Left ventricle myocardium superior (tissue), 1 donor: ENCODE data around the gene TRANK1. TPM values are rescaled to one million over a fixed set of nuclear protein-coding genes. Genes with fewer than 3 reads are reported as not detected.

Experiments
- ATAC-seq: fragments of 200-7000 bp; cut with Tn5 transposase; one replicate; pipeline ENCODE4 v1.9.1; 2020; ENCODE audit warnings: mild to moderate bottlenecking, moderate library complexity
- DNase-seq: peaks from one replicate; pipeline ENCODE4 v3.0.0-alpha.2; 2020
- intact Hi-C: fragments of 100-400 bp; cut with micrococcal nuclease; formaldehyde crosslinking; loops from one replicate; pipeline ENCODE4 v1.11.0; 2022
- total RNA-seq: library from RNA; stranded (reverse); fragmentation: NEBNext Ultra II Directional; extraction: Animal tissue kit (Norgen Biotek cat#: 25700); gene quantifications from one replicate; pipeline ENCODE4 v1.2.1, GENCODE V29; 2021
- donor health status: DM: no; HTN: yes; CAD: no; lungs with severe emphysema.

Gene TRANK1
- total RNA-seq, 1 donor from 2014 or later: 6.6 TPM

DNA sequence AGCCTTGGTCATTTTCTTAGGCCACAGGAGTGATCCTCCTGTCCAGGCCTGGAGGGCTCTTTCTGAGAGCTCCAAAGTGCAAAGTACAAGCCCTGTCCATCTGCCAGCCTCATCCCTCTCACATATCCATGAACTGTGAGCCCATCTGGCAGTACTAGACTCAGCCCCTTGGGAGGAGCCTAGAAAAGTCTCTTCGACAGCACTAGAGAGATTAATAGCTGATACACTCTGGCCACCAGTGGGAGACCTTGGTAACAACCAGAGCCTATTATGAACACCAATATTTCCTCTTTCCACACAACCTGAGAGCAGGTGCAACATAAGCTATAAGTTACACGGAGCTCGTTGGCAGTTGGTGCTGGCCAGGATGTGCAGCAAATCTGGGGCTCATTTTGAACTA lies 121.0 kb downstream of the TRANK1 start:
- intact Hi-C loops: no loop called here
- ATAC-seq (no peak), DNase-seq (no peak)

GRCh38 chr3:36820083-36820482 lies 124.8 kb downstream of the TRANK1 start:
- DNase-seq: no peak
- intact Hi-C loops: no loop called here
- ATAC-seq: no peak

- intact Hi-C loops: no loop called here
- no peak for ATAC-seq
- no peak for DNase-seq
Measured at GRCh38 chr3:36817806-36818533, 126.9 kb downstream of the TRANK1 start.

DNA sequence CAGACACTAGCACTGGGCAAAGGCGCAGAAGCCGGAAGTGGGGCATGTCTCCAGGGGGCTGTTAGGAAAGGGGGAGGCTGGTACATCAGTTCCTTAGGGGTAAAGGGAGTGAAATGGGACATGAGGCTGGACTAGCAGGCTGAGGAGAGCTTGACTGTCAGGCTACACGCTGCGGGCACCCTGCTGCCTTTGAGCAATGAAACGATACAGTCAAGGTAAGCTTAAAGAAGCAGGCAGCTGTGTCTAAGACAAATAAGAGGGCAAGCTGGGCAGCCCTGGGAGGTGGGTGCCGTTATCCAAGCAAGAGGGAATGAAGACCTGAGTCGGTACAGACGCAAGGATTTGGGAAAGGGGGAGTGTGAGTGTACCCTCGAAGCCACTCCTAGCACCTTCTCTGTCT lies 129.5 kb downstream of the TRANK1 start:
- intact Hi-C loops: no loop called here
- no peak for ATAC-seq

DNA sequence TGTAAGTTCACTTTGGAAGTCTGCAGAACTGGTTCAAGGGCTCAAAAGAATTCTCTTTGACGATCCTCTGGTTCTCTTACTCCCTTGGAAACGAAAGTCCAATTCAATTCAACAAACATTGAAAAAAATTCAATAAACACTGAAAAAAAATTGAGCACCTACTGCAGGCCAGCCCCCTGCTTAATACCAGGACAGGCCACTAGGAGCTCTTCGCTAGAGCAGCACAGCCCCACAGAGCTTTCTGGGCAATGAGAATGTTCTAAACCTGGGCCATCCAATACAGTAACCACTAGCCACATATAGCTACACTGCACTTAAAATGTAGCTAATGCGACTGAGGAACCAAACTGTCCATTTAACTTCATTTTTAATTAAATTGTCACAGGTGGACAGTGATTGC lies 130.1 kb downstream of the TRANK1 start:
- intact Hi-C loops: no loop called here

More for the DNA sequence above, 129.5 kb downstream of the TRANK1 start:
- no peak for DNase-seq

DNA sequence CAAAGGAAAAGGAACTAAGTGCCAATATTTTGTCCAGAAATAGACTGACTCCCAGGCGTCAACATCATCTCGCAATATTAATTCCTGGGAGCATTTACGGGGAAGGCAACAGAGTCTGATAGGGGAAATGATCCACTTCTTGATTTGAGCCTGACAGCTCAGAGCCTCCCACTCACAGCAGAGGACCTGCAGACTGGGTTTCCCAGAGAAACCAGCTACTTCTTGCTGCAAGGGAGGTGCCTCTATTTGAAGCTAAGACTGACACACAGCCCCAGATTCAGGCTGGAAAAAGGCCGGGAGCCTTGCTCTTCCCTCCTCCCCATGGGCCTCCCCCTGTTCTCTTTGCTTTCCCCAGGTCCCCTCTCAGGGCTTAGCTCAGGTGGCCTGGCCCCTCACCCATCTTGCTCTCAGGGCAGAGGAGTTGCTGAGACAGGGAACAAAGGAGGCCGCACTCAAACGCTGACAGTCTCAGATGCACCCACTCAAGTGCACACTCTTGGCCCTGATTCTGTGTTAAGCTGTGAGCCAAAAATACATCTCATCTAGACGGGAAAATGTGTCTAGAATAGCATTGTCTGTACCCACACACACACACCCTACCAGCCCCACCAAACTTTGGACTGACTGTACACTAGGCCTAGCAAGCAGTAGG lies 130.7 kb downstream of the TRANK1 start:
- ATAC-seq (peak; percentile 63), DNase-seq (no peak)
- intact Hi-C loops: no loop called here

More for the DNA sequence above, 130.1 kb downstream of the TRANK1 start:
- DNase-seq: no peak
- no peak for ATAC-seq

- no peak for DNase-seq
- intact Hi-C loops: no loop called here
- ATAC-seq: no peak
Measured at GRCh38 chr3:36813305-36813704, 131.5 kb downstream of the TRANK1 start.

DNA sequence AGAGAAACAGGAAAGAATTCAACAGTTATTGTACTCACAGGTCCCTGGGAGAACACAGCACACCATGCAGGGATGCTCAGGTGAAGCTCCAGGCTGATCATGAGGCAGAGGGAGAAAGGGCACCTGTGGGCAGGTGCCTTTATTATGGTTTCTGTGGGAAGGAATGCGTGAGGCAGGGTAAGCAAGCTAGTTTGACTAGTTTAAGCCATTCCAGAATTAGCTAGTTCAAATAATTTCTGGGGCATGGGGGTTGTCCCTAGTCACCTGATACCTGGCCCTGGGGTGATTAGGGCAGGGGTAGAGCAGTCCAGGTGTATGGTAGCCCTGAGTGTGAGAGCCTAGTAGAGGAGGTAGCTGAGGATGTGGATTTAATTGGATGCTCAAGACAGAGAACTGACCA lies 132.6 kb downstream of the TRANK1 start:
- DNase-seq (no peak), ATAC-seq (no peak)
- intact Hi-C loops: no loop called here

GRCh38 chr3:36811768-36812167 lies 133.1 kb downstream of the TRANK1 start:
- intact Hi-C loops: no loop called here
- DNase-seq (no peak), ATAC-seq (no peak)

DNA sequence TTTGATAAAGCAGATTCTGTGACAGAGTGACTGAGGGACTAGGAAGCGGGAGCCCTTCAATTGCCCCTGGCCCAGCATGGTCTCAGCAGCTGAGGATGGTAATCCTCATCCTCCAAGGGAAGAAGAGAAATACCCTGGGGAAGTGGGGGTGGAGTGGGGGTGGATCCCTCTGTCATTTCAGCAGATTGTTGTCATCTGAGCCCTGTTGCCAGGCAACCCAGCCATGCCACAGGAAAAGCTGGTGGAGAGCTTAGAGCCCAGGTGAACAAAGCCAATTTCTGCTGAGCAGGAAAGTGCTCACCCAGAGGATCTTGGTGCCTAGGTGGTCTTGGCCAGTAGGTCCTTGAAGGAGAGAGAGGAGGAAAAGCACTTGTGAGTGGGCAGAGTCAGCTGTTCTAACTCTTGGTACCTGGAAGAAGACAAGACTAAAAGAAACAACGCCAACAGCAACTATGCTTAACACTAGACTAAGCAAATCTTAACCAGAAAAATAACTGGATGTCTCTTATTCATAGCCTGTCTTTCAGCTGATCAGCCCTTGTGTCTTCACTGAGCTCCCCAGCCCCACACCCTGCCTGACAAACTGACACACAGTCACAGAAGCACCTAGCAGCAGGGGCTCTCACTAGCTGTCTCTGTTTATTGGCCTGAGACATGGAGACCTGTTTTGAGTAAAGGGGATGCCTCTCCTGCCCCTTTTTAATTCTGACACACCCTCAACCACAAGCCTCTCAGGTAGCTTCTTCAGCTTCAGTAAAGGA lies 140.4 kb downstream of the TRANK1 start:
- DNase-seq (no peak), ATAC-seq (no peak)
- intact Hi-C loops: no loop called here

DNA sequence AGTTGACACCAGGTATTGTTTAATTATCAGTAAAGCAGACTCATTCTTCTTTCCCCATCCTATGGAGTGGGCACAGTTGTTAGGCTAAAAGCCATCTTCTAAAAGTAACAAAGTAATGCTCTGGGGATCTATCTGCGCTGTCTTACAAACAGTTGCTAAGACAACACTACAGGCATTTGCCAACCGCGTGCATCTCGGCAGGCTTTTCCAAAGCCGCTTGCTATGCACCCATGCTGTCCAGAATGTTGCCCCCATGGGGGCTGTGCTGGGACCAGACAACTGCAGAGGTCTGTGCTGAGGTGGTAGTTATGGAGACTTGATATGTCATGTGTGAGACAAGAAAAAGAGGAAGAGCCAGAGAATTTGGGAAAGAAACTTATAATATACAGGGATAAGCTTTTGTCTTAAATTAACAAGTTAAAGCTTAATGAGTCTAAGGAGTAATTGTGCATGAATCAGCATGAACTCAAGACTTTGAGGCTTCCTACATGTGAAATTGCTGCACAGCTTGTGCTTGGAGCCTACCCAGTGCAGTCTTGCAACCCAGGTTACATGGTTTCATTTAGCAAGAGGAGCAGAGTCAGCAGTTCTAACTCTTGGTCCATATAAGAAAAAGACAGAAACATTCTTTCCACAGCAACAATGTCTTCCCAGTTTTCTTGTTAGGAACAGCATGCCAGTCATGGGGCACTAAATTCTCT lies 141.6 kb downstream of the TRANK1 start:
- ATAC-seq (no peak), DNase-seq (no peak)
- intact Hi-C loops: no loop called here

- ATAC-seq: no peak
- intact Hi-C loops: no loop called here
Measured at GRCh38 chr3:36800533-36801116, 144.2 kb downstream of the TRANK1 start.

GRCh38 chr3:36796881-36797280 lies 148.0 kb downstream of the TRANK1 start:
- ATAC-seq: no peak
- intact Hi-C loops: no loop called here
- DNase-seq: no peak

More at GRCh38 chr3:36800533-36801116, 144.2 kb downstream of the TRANK1 start:
- DNase-seq: no peak

DNA sequence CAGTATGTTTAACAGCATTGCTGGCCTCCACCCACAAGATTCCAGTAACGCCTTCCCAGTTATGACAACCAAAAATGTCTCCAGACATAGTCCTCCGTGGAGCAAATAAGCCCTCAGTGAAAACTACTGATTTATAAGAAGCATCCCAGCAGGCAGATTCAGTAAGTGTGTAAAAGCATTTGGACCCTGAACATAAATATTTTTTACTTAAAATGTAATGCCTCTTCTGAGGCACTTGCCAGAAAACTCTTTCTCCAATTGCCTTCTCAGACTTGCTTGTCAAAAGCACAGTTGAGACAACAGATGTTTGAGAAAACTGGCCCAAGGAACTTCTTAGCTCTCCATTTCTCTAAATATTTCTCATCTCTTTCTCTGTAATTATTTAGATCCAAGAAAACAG lies 148.7 kb downstream of the TRANK1 start:
- intact Hi-C loops: no loop called here
- no peak for ATAC-seq

DNA sequence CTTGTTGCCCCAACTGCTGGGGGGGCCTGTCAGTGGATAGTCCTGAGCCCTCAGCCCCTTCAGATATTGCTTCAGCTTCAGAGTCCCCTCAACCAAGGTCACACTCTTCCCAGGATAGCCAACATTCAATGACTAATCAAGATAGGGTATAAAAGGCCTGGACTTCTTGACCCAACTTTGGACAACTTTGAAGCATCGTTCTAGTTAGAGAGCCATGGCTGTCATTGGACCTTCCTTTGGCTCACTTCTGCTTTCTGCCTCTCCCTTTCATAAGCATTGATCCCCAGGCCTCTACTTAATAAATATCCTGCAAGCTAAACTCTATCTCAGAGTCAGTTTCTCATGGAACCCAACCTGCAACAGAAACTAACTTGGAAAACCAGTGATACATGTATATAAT lies 149.2 kb downstream of the TRANK1 start:
- ATAC-seq: no peak
- no peak for DNase-seq
- intact Hi-C loops: no loop called here

More for the DNA sequence above, 148.7 kb downstream of the TRANK1 start:
- no peak for DNase-seq

DNA sequence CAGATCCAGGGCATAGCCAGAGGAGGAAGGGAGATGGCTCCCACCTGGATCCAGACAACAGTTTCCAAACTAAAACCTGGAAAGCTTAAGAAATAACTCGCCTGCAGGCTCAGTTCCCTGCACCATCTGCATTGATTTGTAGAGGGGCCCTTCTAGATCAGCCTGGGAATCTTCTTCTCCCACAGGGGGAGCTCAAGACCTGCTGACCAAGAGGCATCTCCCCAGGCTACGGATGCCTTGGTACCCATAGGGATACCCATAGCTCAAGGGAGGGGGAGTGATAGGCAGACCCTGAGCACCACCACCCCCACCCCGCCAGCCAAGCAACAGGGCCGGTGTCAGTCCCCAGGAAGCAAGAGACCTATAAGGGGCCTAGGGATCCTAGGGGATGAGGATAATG lies 152.5 kb downstream of the TRANK1 start:
- DNase-seq (no peak), ATAC-seq (no peak)
- intact Hi-C loops: no loop called here

- DNase-seq (no peak), ATAC-seq (no peak)
- intact Hi-C loops: no loop called here
Measured at GRCh38 chr3:36790765-36791164, 154.1 kb downstream of the TRANK1 start.

DNA sequence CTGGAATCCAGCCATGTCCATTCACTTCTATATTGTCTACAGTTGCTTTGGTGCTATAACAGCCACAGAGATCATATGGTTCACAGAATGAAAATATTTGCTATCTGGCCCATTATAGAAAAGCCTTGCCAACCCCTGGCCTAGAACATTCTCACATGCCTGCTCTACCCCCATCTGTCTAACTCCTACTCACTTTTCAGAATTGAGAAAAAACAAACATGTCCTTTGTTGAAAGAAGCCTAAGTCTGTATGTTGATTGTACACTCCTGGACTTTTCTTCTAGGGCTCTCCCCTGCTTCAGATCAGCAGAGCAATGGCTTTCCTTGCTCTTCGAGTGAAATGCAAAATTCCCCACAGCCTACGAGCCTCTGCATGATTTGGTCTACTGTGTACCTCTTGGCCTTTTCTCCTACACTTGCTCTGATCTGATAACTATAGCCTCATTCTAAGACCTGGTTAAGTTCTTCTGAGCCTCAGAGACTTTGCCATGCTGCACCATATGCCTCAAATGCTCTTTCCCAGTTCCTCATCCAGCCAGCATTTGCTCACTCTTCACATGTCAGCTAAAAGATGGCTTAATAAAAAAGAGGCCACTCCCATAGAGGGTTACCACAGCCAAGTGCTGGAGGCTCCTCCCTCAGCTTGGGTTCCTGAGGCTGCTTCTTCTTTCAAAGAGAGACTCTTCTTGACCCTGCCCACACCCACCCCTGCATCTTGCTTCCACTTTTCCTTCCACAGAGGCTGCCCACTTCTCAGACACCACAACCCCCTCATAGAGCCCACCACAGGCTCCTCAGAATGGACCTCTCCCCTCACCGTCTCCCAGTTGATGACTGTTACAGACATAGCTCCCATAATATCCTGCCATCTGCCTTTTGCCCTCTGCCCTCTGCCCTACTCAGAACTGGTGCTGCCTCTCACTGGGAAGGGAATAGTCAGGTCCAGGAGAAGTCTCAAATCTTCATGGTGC lies 157.6 kb downstream of the TRANK1 start:
- DNase-seq (no peak), ATAC-seq (peak; percentile 76)
- intact Hi-C loops: no loop called here
